K562 (cell line): ENCODE data around the gene ATP6V1A. TPM values are rescaled to one million over a fixed set of nuclear protein-coding genes. Genes with fewer than 3 reads are reported as not detected.

Experiments
- ELK3 ChIP-seq: fragments of 450-650 bp; formaldehyde crosslinking; IDR thresholded peaks from 2 replicates; pipeline ENCODE4 v1.4.0; 2020; ENCODE audit warnings: mild to moderate bottlenecking
- MBD1 ChIP-seq: fragments of 250-450 bp; sonication (Bioruptor Pico); IDR thresholded peaks from 2 replicates; pipeline ENCODE4 v1.8.0; 2022; ENCODE audit warnings: inconsistent platforms
- SUPT5H ChIP-seq: fragments of 450-650 bp; IDR thresholded peaks from 2 replicates; pipeline ENCODE4 v1.6.1; 2016
- ZBTB40 ChIP-seq, 2 experiments: fragments of 450-650 bp in 1 of 2; sonication (generic) in 1 of 2; formaldehyde crosslinking in 1 of 2; IDR thresholded peaks; 2 replicates each; pipeline versions ENCODE4 v1.7.1 to v1.9.0; 2016 to 2022; ENCODE audit warnings: inconsistent platforms in 1 of 2, mild to moderate bottlenecking in 1 of 2, missing genetic modification reagents in 1 of 2
- ZHX1 ChIP-seq: fragments of 150-350 bp; conservative IDR thresholded peaks from 2 replicates; pipeline ENCODE4 v1.6.1; 2014; ENCODE audit warnings: low read length
- ZNF57 ChIP-seq: fragments of 450-650 bp; formaldehyde crosslinking; IDR thresholded peaks from 2 replicates; pipeline ENCODE4 v1.4.0; 2020; ENCODE audit warnings: mild to moderate bottlenecking, moderate library complexity
- polyA plus RNA-seq, 8 experiments: library from polyadenylated mRNA; depleted of rRNA in 4 of 8; stranded (reverse) in 5 of 8; unstranded in 3 of 8; fragments of >200 nt; fragmentation: Nextera tagmentation in 2 of 8; fragmentation: Illumina TruSeq in 1 of 8; extraction: Ambion mirVana in 2 of 8; extraction: Trizol in 1 of 8; gene quantifications; 2 replicates each; pipeline versions ENCODE4 v1.2.1 to v1.2.3, GENCODE V29; 2011 to 2014; ENCODE audit warnings: inconsistent platforms in 1 of 8, missing spikeins in 1 of 8
- total RNA-seq, 7 experiments: library from RNA; depleted of rRNA in 6 of 7; stranded (reverse); fragments of >200 nt in 6 of 7; fragmentation: Illumina TruSeq in 2 of 7; extraction: Trizol in 2 of 7; gene quantifications; 2 replicates each; pipeline versions ENCODE4 v1.2.1 to v1.2.3, GENCODE V29; 2011 to 2021; ENCODE audit warnings: low replicate concordance in 1 of 7

Gene ATP6V1A
- total and polyA plus RNA-seq, 9 of the 15 experiments (the other 6 are each of a cell fraction or from before 2014, with no cell fraction given) = 23.6 to 57.1 (median 39.9) TPM

- no peak for TF ChIP-seq ELK3 (CRISPR knock-in tag)
- TF ChIP-seq MBD1 (CRISPR knock-in tag) = no peak
- no peak for TF ChIP-seq ZNF57
- TF ChIP-seq ZBTB40 (IDR thresholded peaks at IDR 0.05) = no peak
- no peak for TF ChIP-seq ZBTB40 (CRISPR knock-in tag; IDR thresholded peaks at IDR 0.05)
- no peak for TF ChIP-seq SUPT5H
- no peak for TF ChIP-seq ZHX1
Observed at GRCh38 chr3:113829576-113830354, 82.9 kb downstream of the ATP6V1A start (continued).
